ENCODE data around the gene ADGRG1.

DNA sequence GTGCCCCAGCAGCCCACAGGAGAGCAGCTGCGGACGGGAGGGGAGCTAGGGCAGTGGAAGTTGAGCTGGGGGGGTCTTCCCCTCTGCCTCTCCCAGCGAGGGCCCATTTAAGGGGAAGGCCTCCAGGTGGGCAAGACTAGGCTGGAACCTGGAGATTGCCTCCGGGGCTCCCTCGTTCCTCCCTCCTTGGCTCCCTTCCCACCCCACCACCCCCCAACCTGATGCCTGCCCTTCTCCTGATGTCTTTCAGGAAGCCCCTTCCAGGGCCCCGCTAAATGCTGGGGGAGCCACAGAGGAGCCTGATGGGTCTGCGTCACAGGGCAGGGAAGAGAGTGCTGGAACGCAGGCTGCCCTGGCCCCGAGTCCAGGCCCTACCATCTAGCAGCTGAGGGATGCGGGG is 16.7 kb downstream of the ADGRG1 start:
- TF ChIP-seq, protein P1, sequence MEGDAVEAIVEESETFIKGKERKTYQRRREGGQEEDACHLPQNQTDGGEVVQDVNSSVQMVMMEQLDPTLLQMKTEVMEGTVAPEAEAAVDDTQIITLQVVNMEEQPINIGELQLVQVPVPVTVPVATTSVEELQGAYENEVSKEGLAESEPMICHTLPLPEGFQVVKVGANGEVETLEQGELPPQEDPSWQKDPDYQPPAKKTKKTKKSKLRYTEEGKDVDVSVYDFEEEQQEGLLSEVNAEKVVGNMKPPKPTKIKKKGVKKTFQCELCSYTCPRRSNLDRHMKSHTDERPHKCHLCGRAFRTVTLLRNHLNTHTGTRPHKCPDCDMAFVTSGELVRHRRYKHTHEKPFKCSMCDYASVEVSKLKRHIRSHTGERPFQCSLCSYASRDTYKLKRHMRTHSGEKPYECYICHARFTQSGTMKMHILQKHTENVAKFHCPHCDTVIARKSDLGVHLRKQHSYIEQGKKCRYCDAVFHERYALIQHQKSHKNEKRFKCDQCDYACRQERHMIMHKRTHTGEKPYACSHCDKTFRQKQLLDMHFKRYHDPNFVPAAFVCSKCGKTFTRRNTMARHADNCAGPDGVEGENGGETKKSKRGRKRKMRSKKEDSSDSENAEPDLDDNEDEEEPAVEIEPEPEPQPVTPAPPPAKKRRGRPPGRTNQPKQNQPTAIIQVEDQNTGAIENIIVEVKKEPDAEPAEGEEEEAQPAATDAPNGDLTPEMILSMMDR (IDR thresholded peaks at IDR 0.05) = no peak
- no peak for TF ChIP-seq POLR2A (IDR thresholded peaks at IDR 0.05)
- TF ChIP-seq POLR2AphosphoS5 (IDR thresholded peaks at IDR 0.05; ENCODE audit: insufficient read depth in 1 of 2, low read depth in 1 of 2) = no peak

Measured in vagina (tissue), 2 donors.